Activated CD8-positive, alpha-beta T cell treated with anti-CD3 and anti-CD28 coated beads, Interleukin-2, amount 10 ng/mL, durations not matched to agents 7 days and 5 days (primary cell): Measurements from ENCODE around the gene ZNF883. TPM values are rescaled to one million over a fixed set of nuclear protein-coding genes. Genes with fewer than 3 reads are reported as not detected.

Experiments used
- ATAC-seq: fragments of 150-1000 bp; cut with Tn5 transposase; one replicate; pipeline ENCODE4 v1.10.0; 2021; ENCODE audit warnings: moderate library complexity
- CTCF ChIA-PET: fragments of 350-600 bp; sonication (Branson Sonifier 250); formaldehyde crosslinking; loops from one replicate; lab custom pipeline; 2021; ENCODE audit warnings: antibody characterized with exemption; lab: Charles Lee
- POLR2A ChIA-PET: fragments of 350-600 bp; sonication (Branson Sonifier 250); formaldehyde crosslinking; loops from one replicate; lab custom pipeline; 2021; ENCODE audit warnings: antibody characterized with exemption; lab: Charles Lee
- DNase-seq: peaks from one replicate; pipeline ENCODE4 v3.0.0-alpha.2; 2020
- H3K27ac Mint-ChIP-seq: one replicate; pipeline ENCODE4 v1.8.0; 2021; ENCODE audit warnings: mild to moderate bottlenecking, mixed read lengths
- H3K27me3 Mint-ChIP-seq: one replicate; pipeline ENCODE4 v1.8.0; 2021; ENCODE audit warnings: low read depth, mixed read lengths
- H3K36me3 Mint-ChIP-seq: one replicate; pipeline ENCODE4 v1.8.0; 2021; ENCODE audit warnings: low read depth, mixed read lengths
- H3K4me1 Mint-ChIP-seq: one replicate; pipeline ENCODE4 v1.8.0; 2021; ENCODE audit warnings: low read depth, mixed read lengths
- H3K4me3 Mint-ChIP-seq: one replicate; pipeline ENCODE4 v1.8.0; 2021; ENCODE audit warnings: mild to moderate bottlenecking, mixed read lengths
- H3K9me3 Mint-ChIP-seq: one replicate; pipeline ENCODE4 v1.8.0; 2022; ENCODE audit warnings: mixed read lengths; ENCODE audit not compliant: insufficient read depth
- total RNA-seq, 2 experiments: library from RNA; stranded (reverse); gene quantifications; one replicate each; pipeline ENCODE4 v1.2.3, GENCODE V29; 2021

ZNF883 gene
- total RNA-seq, 2 experiments from 2014 or later = 0.57 to 0.76 TPM

- H3K4me3 Mint-ChIP-seq = no peak overlapping the region
- ATAC-seq = no peak
- peaks cover 14% of the 10 kb centered on the region for H3K36me3 Mint-ChIP-seq
- CTCF ChIA-PET = no interaction called here
- H3K27ac Mint-ChIP-seq = no peak overlapping the region
- no peaks in the 10 kb centered on the region for H3K4me1 Mint-ChIP-seq
- DNase-seq = no peak
- H3K27me3 Mint-ChIP-seq = no peaks in the 10 kb centered on the region
- H3K9me3 Mint-ChIP-seq = peaks cover 54% of the 10 kb centered on the region
- POLR2A ChIA-PET = no interaction called here
These were observed 14.6 kb downstream of the ZNF883 start for GRCh38 chr9:112997236-112997941.

- ATAC-seq (no peak), DNase-seq (no peak)
These were observed 40.6 kb downstream of the ZNF883 start for GRCh38 chr9:112971415-112971814.

GRCh38 chr9:112970939-112971338 is 41.1 kb downstream of the ZNF883 start:
- Mint-ChIP-seq H3K9me3 (peaks cover 4% of the 10 kb centered on the region), H3K27me3 (peaks cover 7% of the 10 kb centered on the region), H3K4me3 (no peak overlapping the region), H3K27ac (no peak overlapping the region), H3K36me3 (no peaks in the 10 kb centered on the region), H3K4me1 (no peaks in the 10 kb centered on the region)
- CTCF ChIA-PET = no interaction called here
- DNase-seq (no peak), ATAC-seq (no peak)
- POLR2A ChIA-PET = no interaction called here

More at GRCh38 chr9:112971415-112971814, 40.6 kb downstream of the ZNF883 start:
- ChIA-PET POLR2A (no interaction called here), CTCF (interaction anchor here (1.5 kb wide), 1 partner anchor 12 kb away, joined by 3 read pairs; no protein-coding TSS in a partner anchor)
- H3K27me3 Mint-ChIP-seq = peaks cover 7% of the 10 kb centered on the region
- H3K4me3 Mint-ChIP-seq = no peak overlapping the region
- no peaks in the 10 kb centered on the region for H3K4me1 Mint-ChIP-seq
- H3K36me3 Mint-ChIP-seq = no peaks in the 10 kb centered on the region
- peaks cover 4% of the 10 kb centered on the region for H3K9me3 Mint-ChIP-seq
- no peak overlapping the region for H3K27ac Mint-ChIP-seq

GRCh38 chr9:112969730-112970129 is 42.3 kb downstream of the ZNF883 start:
- Mint-ChIP-seq H3K36me3 (no peaks in the 10 kb centered on the region), H3K27ac (no peak overlapping the region), H3K4me1 (no peaks in the 10 kb centered on the region), H3K27me3 (peaks cover 7% of the 10 kb centered on the region), H3K4me3 (no peak overlapping the region), H3K9me3 (peaks cover 4% of the 10 kb centered on the region)
- POLR2A ChIA-PET = no interaction called here
- CTCF ChIA-PET = no interaction called here
- DNase-seq (no peak), ATAC-seq (no peak)

- CTCF ChIA-PET = no interaction called here
- Mint-ChIP-seq H3K27ac (no peak overlapping the region), H3K4me3 (no peak overlapping the region), H3K36me3 (no peaks in the 10 kb centered on the region), H3K4me1 (no peaks in the 10 kb centered on the region), H3K9me3 (no peaks in the 10 kb centered on the region), H3K27me3 (peaks cover 4% of the 10 kb centered on the region)
- ATAC-seq (no peak), DNase-seq (no peak)
- POLR2A ChIA-PET = no interaction called here
These were observed 56.4 kb downstream of the ZNF883 start for GRCh38 chr9:112955550-112955949.

- Mint-ChIP-seq H3K4me1 (no peaks in the 10 kb centered on the region), H3K27me3 (peaks cover 2% of the 10 kb centered on the region), H3K9me3 (peaks cover 5% of the 10 kb centered on the region), H3K4me3 (no peak overlapping the region), H3K27ac (no peak overlapping the region), H3K36me3 (no peaks in the 10 kb centered on the region)
- CTCF ChIA-PET = no interaction called here
- ATAC-seq = no peak
- POLR2A ChIA-PET = no interaction called here
- no peak for DNase-seq
These were observed 66.3 kb downstream of the ZNF883 start for GRCh38 chr9:112945620-112946208.

GRCh38 chr9:112939418-112939817 is 72.6 kb downstream of the ZNF883 start:
- peaks cover 1% of the 10 kb centered on the region for H3K27me3 Mint-ChIP-seq
- CTCF ChIA-PET = no interaction called here

GRCh38 chr9:112933696-112934095 is 78.3 kb downstream of the ZNF883 start:
- H3K4me3 Mint-ChIP-seq = no peak overlapping the region
- H3K27ac Mint-ChIP-seq = no peak overlapping the region
- H3K4me1 Mint-ChIP-seq = no peaks in the 10 kb centered on the region
- peaks cover 10% of the 10 kb centered on the region for H3K27me3 Mint-ChIP-seq
- DNase-seq (no peak), ATAC-seq (no peak)
- no peaks in the 10 kb centered on the region for H3K36me3 Mint-ChIP-seq
- CTCF ChIA-PET = no interaction called here
- H3K9me3 Mint-ChIP-seq = no peaks in the 10 kb centered on the region
- POLR2A ChIA-PET = no interaction called here

More at GRCh38 chr9:112939418-112939817, 72.6 kb downstream of the ZNF883 start:
- Mint-ChIP-seq H3K4me1 (no peaks in the 10 kb centered on the region), H3K36me3 (no peaks in the 10 kb centered on the region), H3K9me3 (peaks cover under 1% of the 10 kb centered on the region), H3K27ac (no peak overlapping the region), H3K4me3 (no peak overlapping the region)
- DNase-seq = no peak
- ATAC-seq = no peak
- POLR2A ChIA-PET = no interaction called here

- Mint-ChIP-seq H3K4me1 (no peaks in the 10 kb centered on the region), H3K27me3 (peaks cover 25% of the 10 kb centered on the region), H3K36me3 (no peaks in the 10 kb centered on the region), H3K27ac (no peak overlapping the region), H3K4me3 (no peak overlapping the region), H3K9me3 (no peaks in the 10 kb centered on the region)
- ATAC-seq (no peak), DNase-seq (peak; percentile 31)
- ChIA-PET CTCF (interaction anchor here (0.9 kb wide), 1 partner anchor 19 kb away, joined by 3 read pairs; no protein-coding TSS in a partner anchor), POLR2A (no interaction called here)
These were observed 86.8 kb downstream of the ZNF883 start for GRCh38 chr9:112925058-112925641.

GRCh38 chr9:112921549-112921948 is 90.4 kb downstream of the ZNF883 start:
- no peak overlapping the region for H3K27ac Mint-ChIP-seq
- CTCF ChIA-PET = interaction anchor here (0.8 to 3.6 kb wide), 2 partner anchors 19 to 191 kb away, joined by 3 to 14 read pairs; no protein-coding TSS in a partner anchor
- POLR2A ChIA-PET = no interaction called here
- H3K4me1 Mint-ChIP-seq = no peaks in the 10 kb centered on the region
- ATAC-seq (no peak), DNase-seq (no peak)
- H3K4me3 Mint-ChIP-seq = no peak overlapping the region
- H3K27me3 Mint-ChIP-seq = peaks cover 29% of the 10 kb centered on the region
- no peaks in the 10 kb centered on the region for H3K9me3 Mint-ChIP-seq
- no peaks in the 10 kb centered on the region for H3K36me3 Mint-ChIP-seq

GRCh38 chr9:112917987-112918362 is 94.0 kb downstream of the ZNF883 start:
- DNase-seq (no peak), ATAC-seq (no peak)
- H3K27me3 Mint-ChIP-seq = peaks cover 15% of the 10 kb centered on the region
- no peaks in the 10 kb centered on the region for H3K36me3 Mint-ChIP-seq
- H3K27ac Mint-ChIP-seq = no peak overlapping the region
- CTCF ChIA-PET = interaction anchor here (0.6 kb wide), 1 partner anchor 15 kb away, joined by 3 read pairs; no protein-coding TSS in a partner anchor
- no peak overlapping the region for H3K4me3 Mint-ChIP-seq
- POLR2A ChIA-PET = no interaction called here
- H3K9me3 Mint-ChIP-seq = no peaks in the 10 kb centered on the region
- H3K4me1 Mint-ChIP-seq = no peaks in the 10 kb centered on the region
